T-helper 2 cell treated with Interferon-gamma antibody and Interleukin-4, amounts not matched to agents 5 μg/mL and 100 μg/mL, for 36 hours (primary cell): Measurements from ENCODE around the gene INSR.

Experiments
- DNase-seq: peaks from one replicate; pipeline ENCODE4 v3.0.0; 2021; ENCODE audit warnings: low spot score
- H3K27ac Mint-ChIP-seq: one replicate; pipeline ENCODE4 v1.8.0; 2021; ENCODE audit warnings: mild to moderate bottlenecking, mixed read lengths
- H3K27me3 Mint-ChIP-seq: one replicate; pipeline ENCODE4 v1.8.0; 2021; ENCODE audit warnings: low read depth, mixed read lengths
- H3K36me3 Mint-ChIP-seq: one replicate; pipeline ENCODE4 v1.8.0; 2021; ENCODE audit warnings: low read depth, mixed read lengths
- H3K4me1 Mint-ChIP-seq: one replicate; pipeline ENCODE4 v1.8.0; 2021; ENCODE audit warnings: low read depth, mixed read lengths
- H3K4me3 Mint-ChIP-seq: one replicate; pipeline ENCODE4 v1.8.0; 2022; ENCODE audit warnings: mild to moderate bottlenecking, moderate library complexity, mixed read lengths
- H3K9me3 Mint-ChIP-seq: one replicate; pipeline ENCODE4 v1.8.0; 2021; ENCODE audit warnings: mixed read lengths

The INSR gene

DNA sequence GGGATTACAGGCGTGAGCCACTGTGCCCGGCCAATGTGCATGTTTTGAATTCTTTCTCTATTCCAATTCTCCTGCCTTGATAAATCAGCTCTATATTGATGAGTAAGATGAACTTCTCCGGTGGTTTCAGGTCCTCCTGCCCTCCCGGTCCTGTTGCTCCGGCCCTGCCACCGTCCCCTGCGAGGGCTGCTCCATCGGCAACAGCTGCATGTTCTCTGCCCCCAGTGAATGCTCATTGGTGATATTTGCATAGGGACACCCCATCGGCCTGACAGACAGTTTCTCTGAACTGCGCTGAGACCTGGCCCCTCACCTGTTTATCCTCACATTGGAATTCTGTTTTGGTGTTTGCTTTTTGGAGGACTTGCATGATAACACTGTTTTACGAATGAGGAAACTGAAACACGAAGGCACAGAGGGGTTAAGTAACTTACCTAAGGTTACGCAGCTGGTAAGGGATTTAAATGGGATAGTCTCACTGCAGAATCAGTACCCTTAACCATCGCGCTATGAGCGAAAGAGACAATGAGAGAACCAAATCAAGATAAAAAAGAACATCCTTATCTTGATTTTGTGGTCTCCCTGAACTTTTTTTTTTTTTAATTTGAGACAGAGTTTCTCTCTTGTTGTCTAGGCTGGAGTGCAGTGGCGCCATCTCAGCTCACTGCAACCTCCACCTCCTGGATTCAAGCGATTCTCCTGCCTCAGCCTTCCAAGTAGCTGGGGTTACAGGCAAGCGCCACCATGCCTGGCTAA is 192.5 kb downstream of the INSR start:
- Mint-ChIP-seq H3K4me3 (peak overlapping the region; percentile 55), H3K36me3 (peaks cover 7% of the 10 kb centered on the region), H3K27me3 (peaks cover 13% of the 10 kb centered on the region), H3K4me1 (peaks cover 29% of the 10 kb centered on the region), H3K27ac (no peak overlapping the region), H3K9me3 (peaks cover 17% of the 10 kb centered on the region)
- DNase-seq, result no peak

DNA sequence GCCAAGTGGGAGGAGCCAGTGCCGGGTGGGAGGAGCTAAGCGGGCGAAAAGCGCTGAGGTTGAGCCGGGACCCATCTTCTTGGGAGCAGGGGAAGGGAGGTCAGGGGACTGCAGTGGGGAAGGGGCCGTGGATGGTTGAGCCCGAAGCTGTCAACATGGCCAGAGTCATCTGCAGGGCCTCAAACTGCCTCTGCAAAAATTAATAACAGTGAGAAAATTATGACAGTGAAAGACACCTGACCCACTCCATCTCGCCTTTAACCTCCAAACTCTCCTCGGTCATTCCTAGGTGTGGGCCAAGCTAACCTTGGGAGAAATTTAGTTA is 194.7 kb downstream of the INSR start:
- Mint-ChIP-seq H3K4me1 (peaks cover 29% of the 10 kb centered on the region), H3K36me3 (peaks cover 14% of the 10 kb centered on the region), H3K4me3 (peak overlapping the region; percentile 93), H3K27ac (peak overlapping the region; percentile 93), H3K27me3 (peaks cover 13% of the 10 kb centered on the region), H3K9me3 (peaks cover 33% of the 10 kb centered on the region)
- no peak for DNase-seq

DNA sequence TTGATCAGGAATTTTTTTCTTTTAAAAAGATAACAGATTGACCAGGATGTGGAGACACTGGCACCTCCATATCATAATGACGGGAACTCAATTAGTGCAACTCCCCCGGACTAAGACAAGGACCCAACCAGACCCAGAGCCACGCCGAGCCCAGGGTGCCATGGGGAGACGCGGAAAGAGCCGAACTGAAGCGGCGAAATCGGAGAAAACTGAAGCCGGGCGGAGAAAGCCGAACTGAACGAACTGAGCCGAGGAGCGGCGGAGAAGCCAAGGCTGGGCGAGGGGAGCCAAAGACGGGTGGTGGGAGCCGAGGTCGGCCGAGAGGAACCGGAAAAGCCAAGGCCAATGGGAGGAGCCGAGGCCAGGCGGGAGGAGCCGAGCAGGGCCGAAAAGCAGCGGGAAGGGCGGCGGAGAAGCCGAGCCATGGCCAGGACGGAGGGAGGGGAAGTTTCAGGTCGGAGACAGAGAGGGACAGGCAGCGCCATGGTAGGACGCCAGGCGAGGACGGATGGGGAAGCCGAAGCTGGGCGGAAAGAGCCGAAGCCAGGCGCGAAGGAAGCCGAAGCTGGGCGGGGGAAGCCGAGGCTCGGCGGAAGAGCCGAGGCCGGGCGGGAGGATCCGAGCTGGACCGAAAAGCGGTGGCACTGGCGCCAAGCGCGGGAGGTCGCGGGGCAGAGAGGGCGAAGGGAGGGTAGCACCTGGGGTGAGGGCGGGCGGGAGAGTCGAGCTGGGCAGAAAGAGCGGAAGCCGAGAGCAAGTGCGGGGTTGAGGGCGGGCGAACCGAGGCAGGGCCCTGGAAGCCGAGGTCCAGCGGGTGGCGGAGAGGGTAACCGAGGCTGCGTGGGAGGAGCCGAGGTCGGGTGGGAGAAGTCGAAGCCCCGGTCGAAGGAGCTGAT is 195.3 kb downstream of the INSR start:
- H3K36me3 Mint-ChIP-seq, result peaks cover 14% of the 10 kb centered on the region
- peaks cover 29% of the 10 kb centered on the region for H3K4me1 Mint-ChIP-seq
- H3K9me3 Mint-ChIP-seq, result peaks cover 34% of the 10 kb centered on the region
- H3K27me3 Mint-ChIP-seq, result peaks cover 13% of the 10 kb centered on the region
- DNase-seq, result peak; percentile 86
- H3K4me3 Mint-ChIP-seq, result peak overlapping the region; percentile 93
- peak overlapping the region; percentile 93 for H3K27ac Mint-ChIP-seq

DNA sequence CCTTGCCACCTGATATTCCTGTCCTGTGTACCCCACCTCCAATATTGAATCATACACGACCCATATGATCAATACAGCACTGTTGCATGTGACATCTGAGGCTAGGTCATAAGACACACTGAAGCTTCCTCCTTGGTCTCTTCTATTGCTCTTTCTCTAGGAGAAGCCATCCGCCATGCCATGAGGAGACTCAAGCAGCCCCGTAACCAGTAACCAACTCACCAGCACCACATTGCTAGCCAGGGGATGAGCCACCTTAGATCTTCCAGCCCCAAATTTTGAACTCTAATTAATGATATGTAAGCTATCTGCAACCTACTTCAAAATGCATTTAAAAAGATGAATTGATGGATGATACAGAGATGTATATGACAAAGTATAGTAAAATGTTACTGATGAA is 196.1 kb downstream of the INSR start:
- H3K9me3 Mint-ChIP-seq, result peaks cover 34% of the 10 kb centered on the region
- H3K36me3 Mint-ChIP-seq, result peaks cover 14% of the 10 kb centered on the region
- no peak for DNase-seq
- peak overlapping the region; percentile 93 for H3K4me3 Mint-ChIP-seq
- peaks cover 29% of the 10 kb centered on the region for H3K4me1 Mint-ChIP-seq
- H3K27ac Mint-ChIP-seq, result peak overlapping the region; percentile 93
- peaks cover 13% of the 10 kb centered on the region for H3K27me3 Mint-ChIP-seq

DNA sequence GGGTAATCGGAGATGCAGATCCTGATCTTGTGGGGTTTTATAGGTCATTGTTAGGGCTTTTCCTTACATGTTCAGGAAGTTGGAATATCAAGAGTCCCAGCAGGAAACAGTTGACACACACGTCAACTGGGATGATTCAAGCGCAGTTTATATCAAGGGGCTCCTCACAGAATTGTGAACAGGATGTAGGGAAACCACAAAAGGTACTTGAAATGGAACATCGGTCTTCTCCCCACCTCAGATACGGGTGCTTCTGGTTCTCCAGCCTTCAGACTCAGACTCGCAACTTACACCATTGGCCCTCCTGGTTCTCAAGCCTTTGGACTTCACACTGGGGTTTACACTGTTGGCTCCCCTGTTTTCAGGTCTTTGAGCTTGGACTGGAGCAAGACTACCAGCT is 205.2 kb downstream of the INSR start:
- Mint-ChIP-seq H3K9me3 (peaks cover 43% of the 10 kb centered on the region), H3K36me3 (peaks cover 28% of the 10 kb centered on the region)
- DNase-seq, result no peak

DNA sequence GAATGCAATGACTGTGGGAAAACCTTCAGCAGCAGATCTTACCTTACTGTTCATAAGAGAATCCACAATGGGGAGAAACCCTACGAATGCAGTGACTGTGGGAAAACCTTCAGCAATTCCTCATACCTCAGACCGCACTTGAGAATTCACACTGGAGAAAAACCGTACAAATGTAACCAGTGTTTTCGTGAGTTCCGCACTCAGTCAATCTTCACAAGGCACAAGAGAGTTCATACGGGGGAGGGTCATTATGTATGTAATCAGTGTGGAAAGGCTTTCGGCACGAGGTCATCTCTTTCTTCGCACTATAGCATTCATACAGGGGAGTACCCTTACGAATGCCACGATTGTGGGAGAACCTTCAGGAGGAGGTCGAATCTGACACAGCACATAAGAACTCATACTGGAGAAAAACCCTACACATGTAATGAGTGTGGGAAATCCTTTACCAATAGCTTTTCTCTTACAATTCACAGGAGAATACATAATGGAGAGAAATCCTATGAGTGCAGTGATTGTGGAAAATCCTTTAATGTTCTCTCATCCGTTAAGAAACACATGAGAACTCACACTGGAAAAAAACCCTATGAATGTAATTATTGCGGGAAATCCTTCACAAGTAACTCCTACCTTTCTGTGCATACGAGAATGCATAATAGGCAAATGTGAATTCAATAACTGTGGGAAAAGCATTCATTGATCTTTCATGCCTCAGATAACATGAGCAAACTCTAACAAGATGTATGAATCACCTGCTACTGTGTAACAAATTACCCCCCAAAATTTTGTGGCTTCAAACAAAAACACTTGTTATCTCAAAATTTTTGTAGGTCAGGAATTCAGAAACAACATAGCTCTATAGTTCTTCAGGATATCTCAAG is 210.9 kb downstream of the INSR start:
- H3K27ac Mint-ChIP-seq, result no peak overlapping the region
- H3K4me1 Mint-ChIP-seq, result no peaks in the 10 kb centered on the region
- H3K9me3 Mint-ChIP-seq, result peaks cover 53% of the 10 kb centered on the region
- no peak for DNase-seq
- H3K36me3 Mint-ChIP-seq, result peaks cover 76% of the 10 kb centered on the region
- H3K4me3 Mint-ChIP-seq, result no peak overlapping the region
- H3K27me3 Mint-ChIP-seq, result no peaks in the 10 kb centered on the region

More for the DNA sequence above, 205.2 kb downstream of the INSR start:
- H3K4me3 Mint-ChIP-seq, result no peak overlapping the region
- H3K27ac Mint-ChIP-seq, result no peak overlapping the region
- H3K27me3 Mint-ChIP-seq, result no peaks in the 10 kb centered on the region
- H3K4me1 Mint-ChIP-seq, result no peaks in the 10 kb centered on the region

DNA sequence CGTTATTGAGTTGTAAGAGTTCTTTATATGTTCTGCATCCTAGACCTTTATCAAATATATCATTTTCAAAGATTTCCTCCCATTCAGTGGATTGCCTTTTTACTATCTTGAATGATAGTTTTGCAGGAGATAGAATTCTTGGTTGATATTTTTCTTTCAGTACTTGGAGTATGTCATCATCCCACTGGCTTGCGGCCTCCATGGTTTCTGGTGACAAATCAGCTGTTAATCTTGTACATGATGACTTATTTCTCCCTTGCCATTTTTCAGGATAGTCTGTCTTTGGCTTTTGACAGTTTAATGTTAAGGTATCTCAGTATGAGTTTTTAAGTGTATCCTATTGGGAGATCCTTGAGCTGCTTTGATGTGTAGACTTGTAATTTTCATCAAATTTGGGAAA is 216.2 kb downstream of the INSR start:
- DNase-seq, result no peak
- Mint-ChIP-seq H3K4me1 (no peaks in the 10 kb centered on the region), H3K27ac (no peak overlapping the region), H3K36me3 (peaks cover 94% of the 10 kb centered on the region), H3K4me3 (no peak overlapping the region), H3K9me3 (peaks cover 58% of the 10 kb centered on the region), H3K27me3 (no peaks in the 10 kb centered on the region)

DNA sequence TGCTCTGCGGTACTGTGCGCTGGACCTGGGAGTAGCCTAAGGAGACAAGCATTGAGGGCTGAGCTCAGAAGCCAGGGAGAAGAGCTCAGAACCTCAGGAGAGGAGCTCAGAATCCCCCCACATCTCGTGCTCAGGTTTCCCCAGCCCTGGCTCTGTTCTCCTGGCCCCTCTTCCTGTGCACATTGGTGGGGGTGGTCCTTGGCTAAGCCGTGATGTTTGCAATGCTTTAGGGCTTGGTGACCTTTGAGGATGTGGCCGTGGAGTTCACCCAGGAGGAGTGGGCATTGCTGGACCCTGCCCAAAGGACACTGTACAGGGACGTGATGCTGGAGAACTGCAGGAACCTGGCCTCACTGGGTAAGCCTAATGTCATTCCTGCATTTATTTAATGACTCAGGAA is 218.1 kb downstream of the INSR start:
- Mint-ChIP-seq H3K36me3 (peaks cover 89% of the 10 kb centered on the region), H3K4me1 (peaks cover 3% of the 10 kb centered on the region), H3K9me3 (peaks cover 53% of the 10 kb centered on the region), H3K4me3 (no peak overlapping the region), H3K27me3 (no peaks in the 10 kb centered on the region), H3K27ac (no peak overlapping the region)
- no peak for DNase-seq

DNA sequence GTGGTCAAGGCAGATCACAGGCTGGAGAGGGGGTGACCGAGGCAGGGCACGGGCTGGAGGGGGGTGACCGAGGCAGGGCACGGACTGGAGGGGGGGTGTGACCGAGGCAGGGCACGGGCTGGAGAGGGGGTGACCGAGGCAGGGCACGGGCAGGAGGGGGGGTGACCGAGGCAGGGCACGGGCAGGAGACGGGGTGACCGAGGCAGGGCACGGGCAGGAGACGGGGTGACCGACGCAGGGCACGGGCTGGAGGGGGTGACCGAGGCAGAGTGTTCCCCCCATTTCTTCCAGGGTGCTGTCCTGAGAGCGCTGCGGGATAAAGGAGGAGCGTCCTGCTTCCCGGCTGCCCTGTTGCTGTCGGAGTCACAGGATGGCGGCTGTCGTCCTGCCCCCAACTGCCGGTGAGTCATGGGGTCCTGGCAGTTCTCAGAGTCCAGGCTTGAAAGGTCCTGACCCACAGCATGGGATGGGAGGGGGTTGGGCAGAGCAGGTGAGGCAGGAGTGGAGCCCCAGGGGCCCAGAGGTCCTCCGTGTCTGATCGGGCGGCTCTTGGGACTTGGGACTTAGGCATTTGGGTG is 219.4 kb downstream of the INSR start:
- H3K9me3 Mint-ChIP-seq, result peaks cover 43% of the 10 kb centered on the region
- H3K4me3 Mint-ChIP-seq, result no peak overlapping the region
- DNase-seq, result no peak
- H3K36me3 Mint-ChIP-seq, result peaks cover 88% of the 10 kb centered on the region
- H3K4me1 Mint-ChIP-seq, result peaks cover 3% of the 10 kb centered on the region
- H3K27me3 Mint-ChIP-seq, result no peaks in the 10 kb centered on the region
- H3K27ac Mint-ChIP-seq, result no peak overlapping the region

DNA sequence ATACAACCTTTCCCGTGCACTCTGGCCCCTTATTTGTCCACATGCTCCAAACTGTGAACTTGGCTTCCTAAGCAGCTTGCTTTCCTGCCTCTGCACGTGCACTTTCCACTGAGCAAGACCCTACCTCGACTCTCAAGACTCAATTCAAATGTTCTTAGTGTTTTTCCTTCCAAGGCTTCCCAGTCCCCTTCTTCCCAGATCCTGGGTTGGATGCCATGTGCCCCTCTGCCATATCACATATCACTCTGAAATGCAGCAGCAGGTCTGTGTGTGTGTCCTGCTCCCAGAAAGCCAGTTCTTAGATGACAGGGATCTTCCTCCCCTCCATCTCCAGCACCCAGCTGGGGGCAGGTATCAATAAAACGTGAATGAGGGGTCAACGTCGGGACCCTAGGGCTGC is 221.7 kb downstream of the INSR start:
- Mint-ChIP-seq H3K4me3 (peak overlapping the region; percentile 65), H3K27me3 (no peaks in the 10 kb centered on the region), H3K27ac (peak overlapping the region; percentile 2), H3K4me1 (peaks cover 7% of the 10 kb centered on the region), H3K9me3 (peaks cover 25% of the 10 kb centered on the region), H3K36me3 (peaks cover 72% of the 10 kb centered on the region)
- no peak for DNase-seq

DNA sequence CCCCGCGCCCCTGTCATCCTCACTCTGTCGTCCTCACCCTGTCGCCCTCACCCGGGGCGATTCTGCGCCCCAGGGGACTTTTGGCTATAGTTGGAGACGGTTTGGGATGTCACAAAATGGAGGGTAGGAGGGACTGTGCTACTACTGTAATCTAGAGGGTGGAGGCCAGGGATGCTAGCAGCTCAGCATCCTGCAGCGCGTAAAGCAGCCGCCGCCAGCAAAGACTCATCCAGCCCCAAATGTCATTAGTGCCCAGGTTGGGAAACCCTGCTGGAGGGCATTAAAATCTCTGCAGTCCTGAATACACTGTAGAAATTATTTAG is 224.3 kb downstream of the INSR start:
- no peak for DNase-seq
- peak overlapping the region; percentile 79 for H3K27ac Mint-ChIP-seq
- no peaks in the 10 kb centered on the region for H3K27me3 Mint-ChIP-seq
- peaks cover 9% of the 10 kb centered on the region for H3K9me3 Mint-ChIP-seq
- H3K4me3 Mint-ChIP-seq, result peak overlapping the region; percentile 95
- H3K4me1 Mint-ChIP-seq, result peaks cover 7% of the 10 kb centered on the region
- H3K36me3 Mint-ChIP-seq, result peaks cover 46% of the 10 kb centered on the region

DNA sequence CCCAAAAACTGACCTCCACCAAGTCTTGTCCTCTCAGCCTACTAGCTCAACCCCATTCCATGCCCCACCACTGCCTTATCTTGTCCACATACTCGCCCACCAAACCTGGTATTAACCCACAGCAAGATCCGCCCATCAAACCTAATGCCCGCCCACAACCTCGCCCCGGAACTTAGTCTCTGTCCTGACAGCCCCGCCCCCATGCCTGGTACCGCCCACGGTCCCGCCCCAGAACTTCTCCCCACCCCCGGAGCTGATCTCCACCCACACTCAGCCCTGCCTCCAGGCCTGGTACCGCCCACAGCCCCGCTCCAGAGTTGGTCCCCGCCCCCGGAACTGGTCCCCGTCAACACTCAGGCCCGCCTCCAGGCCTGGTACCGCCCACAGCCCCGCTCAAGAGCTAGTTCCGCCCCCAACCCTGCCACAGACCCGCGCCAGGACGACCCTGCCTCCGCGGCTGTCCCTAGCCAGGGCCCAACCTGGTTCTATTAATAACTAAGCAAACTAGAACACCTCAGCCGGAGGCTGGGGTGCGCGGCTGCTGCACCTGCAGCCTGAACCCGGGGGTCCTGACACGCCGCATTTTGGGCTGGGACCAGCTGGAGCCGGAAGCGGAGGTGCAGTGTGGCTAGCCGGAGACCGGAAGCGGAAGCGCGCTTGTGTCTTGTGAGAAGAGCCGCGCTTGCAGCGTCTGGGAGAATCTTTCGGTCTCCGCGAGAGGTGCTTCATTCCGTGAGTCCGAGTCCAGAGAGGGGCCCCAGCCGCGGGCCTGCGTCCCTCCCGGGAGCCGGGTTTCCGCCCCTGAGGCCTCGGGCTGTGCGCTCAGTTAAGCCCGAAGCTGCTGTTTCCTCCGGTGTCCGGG is 224.9 kb downstream of the INSR start, which contains the start of gene ZNF557:
Gene ZNF557, plus strand, starts transcription at position 662 of the 862 bp plus-strand sequence. CDS start 5,372 bp downstream, outside the sequence.
- no peaks in the 10 kb centered on the region for H3K27me3 Mint-ChIP-seq
- H3K4me3 Mint-ChIP-seq, result peak within 1 kb of the TSS; percentile 95
- peaks cover 42% of the 10 kb centered on the region for H3K36me3 Mint-ChIP-seq
- peak; percentile 95 for DNase-seq
- peaks cover 7% of the 10 kb centered on the region for H3K9me3 Mint-ChIP-seq
- peaks cover 7% of the 10 kb centered on the region for H3K4me1 Mint-ChIP-seq
- peak within 1 kb of the TSS; percentile 79 for H3K27ac Mint-ChIP-seq

DNA sequence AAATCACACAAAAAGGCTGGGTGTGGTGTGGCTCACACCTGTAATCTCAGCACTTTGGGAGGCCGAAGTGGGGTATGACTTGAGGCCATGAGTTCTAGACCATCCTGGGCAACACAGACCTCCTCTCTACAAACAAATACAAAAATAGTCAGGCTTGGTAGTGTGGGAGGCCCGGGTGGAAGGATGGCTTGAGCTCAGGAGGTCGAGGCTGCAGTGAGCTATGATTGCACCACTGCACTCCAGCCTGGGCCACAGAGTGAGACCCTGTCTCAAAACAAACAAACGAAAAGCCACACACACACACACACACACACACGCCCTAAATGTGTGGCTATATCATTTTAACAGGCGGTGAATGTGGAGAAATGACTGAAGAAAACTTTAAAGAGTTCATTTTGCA is 225.6 kb downstream of the INSR start:
- peak overlapping the region; percentile 95 for H3K4me3 Mint-ChIP-seq
- peaks cover 7% of the 10 kb centered on the region for H3K4me1 Mint-ChIP-seq
- no peaks in the 10 kb centered on the region for H3K27me3 Mint-ChIP-seq
- H3K36me3 Mint-ChIP-seq, result peaks cover 35% of the 10 kb centered on the region
- peak overlapping the region; percentile 79 for H3K27ac Mint-ChIP-seq
- peaks cover 6% of the 10 kb centered on the region for H3K9me3 Mint-ChIP-seq
- no peak for DNase-seq
